Stomach (tissue), 9 donors: ENCODE results near the gene PRPF19. TPM values are rescaled to one million over a fixed set of nuclear protein-coding genes. Genes with fewer than 3 reads are reported as not detected.

Experiments used
- DNase-seq, 2 donors: peaks; one replicate each; pipeline versions ENCODE4 v3.0.0 to v3.0.0-alpha.2; 2013 to 2019
- H3K27ac ChIP-seq, 5 donors: fragments of 200-600 bp in 4 of 5; sonication (generic) in 4 of 5; one replicate each; pipeline ENCODE4 v1.5.1; 2013 to 2019; ENCODE audit warnings: mild to moderate bottlenecking in 1 of 5, moderate library complexity in 1 of 5
- H3K27me3 ChIP-seq, 3 donors: fragments of 200-600 bp; sonication (generic); one replicate each; pipeline ENCODE4 v1.5.1; 2017 to 2019; ENCODE audit warnings: mixed run types in 1 of 3
- H3K36me3 ChIP-seq, 4 donors: fragments of 200-600 bp; sonication (generic); 1 replicate in 3 of 4; 2 replicates in 1 of 4; pipeline ENCODE4 v1.5.1; 2016 to 2019
- H3K4me1 ChIP-seq, 4 donors: fragments of 200-600 bp; sonication (generic); one replicate each; pipeline ENCODE4 v1.5.1; 2016 to 2019
- H3K4me3 ChIP-seq, 4 donors: fragments of 200-600 bp; sonication (generic) in 3 of 4; one replicate each; pipeline ENCODE4 v1.5.1; 2016 to 2019; ENCODE audit warnings: mild to moderate bottlenecking in 1 of 4
- H3K9me3 ChIP-seq, 4 donors: fragments of 200-600 bp; sonication (generic); one replicate each; pipeline ENCODE4 v1.5.1; 2016 to 2019
- EP300 ChIP-seq: sonication (generic); formaldehyde crosslinking; IDR thresholded peaks from one replicate; pipeline ENCODE4 v1.6.1; 2017; ENCODE audit warnings: antibody characterized with exemption
- POLR2A ChIP-seq, 4 donors: fragments of 450-650 bp; IDR thresholded peaks; one replicate each; pipeline ENCODE4 v1.6.1; 2016; ENCODE audit warnings: antibody characterized with exemption in 4 of 4, control low read depth in 2 of 4, mild to moderate bottlenecking in 1 of 4, moderate library complexity in 1 of 4
- POLR2AphosphoS5 ChIP-seq, 3 donors: sonication (generic); formaldehyde crosslinking; IDR thresholded peaks; one replicate each; pipeline ENCODE4 v1.6.1; 2016; ENCODE audit warnings: antibody characterized with exemption in 3 of 3
- WGBS, 5 donors: extraction: QIAGEN DNeasy Blood & Tissue Kit in 3 of 5; methylation state at CpG; one replicate each; pipeline versions ENCODE4 v1.1.5 to v1.1.7; 2013 to 2018; 5-methylcytosine and 5-hydroxymethylcytosine counted together
- intact Hi-C: fragments of 100-400 bp; cut with DNase I; formaldehyde crosslinking; loops from one replicate; pipeline ENCODE4 v1.15.1; 2023; ENCODE audit warnings: low total_unique reads
- polyA plus RNA-seq, 3 donors: library from polyadenylated mRNA; stranded (reverse); fragments of 200-250 nt; gene quantifications; one replicate each; pipeline ENCODE4 v1.2.3, GENCODE V29; 2013
- total RNA-seq, 5 donors: library from RNA; depleted of rRNA; stranded (reverse); fragments of >200 nt; gene quantifications; one replicate each; pipeline versions ENCODE4 v1.1.0 to v1.2.3, GENCODE V29; 2014 to 2016
- TF ChIP-seq, protein P1 (sequence below), 7 experiments: fragments of 450-650 bp in 4 of 7; fragments of 200-600 bp in 3 of 7; sonication (generic) in 3 of 7; IDR thresholded peaks; one replicate each; pipeline ENCODE4 v1.5.1; 2016 to 2019; ENCODE audit warnings: antibody characterized with exemption in 7 of 7, control low read depth in 2 of 7, mild to moderate bottlenecking in 1 of 7
- donor health status: healthy with polysubstance abuse.
- donor health status: Bipolar disorder and iron deficiency.
- donor health status: healthy.

PRPF19 gene
- total and polyA plus RNA-seq, 8 donors: 3.5 to 86.1 (median 50.3) TPM

GRCh38 chr11:60930394-60930793, 24.0 kb upstream of the PRPF19 start:
- Histone ChIP-seq H3K36me3 (peaks cover 0 to 38% (median 17%) of the 10 kb centered on the region in 4 donors), H3K27ac (no peak overlapping the region), H3K9me3 (no peaks in the 10 kb centered on the region), H3K27me3 (peaks cover 0 to 10% (median 0%) of the 10 kb centered on the region in 3 donors), H3K4me1 (peaks cover 0 to 20% (median 13%) of the 10 kb centered on the region in 4 donors), H3K4me3 (no peak overlapping the region)
- DNase-seq: no peak
- intact Hi-C loops: no loop called here
- TF ChIP-seq POLR2A (IDR thresholded peaks at IDR 0.05): no peak
- TF ChIP-seq EP300: no peak
- no peak for TF ChIP-seq POLR2AphosphoS5 (IDR thresholded peaks at IDR 0.05)
- TF ChIP-seq, protein P1, sequence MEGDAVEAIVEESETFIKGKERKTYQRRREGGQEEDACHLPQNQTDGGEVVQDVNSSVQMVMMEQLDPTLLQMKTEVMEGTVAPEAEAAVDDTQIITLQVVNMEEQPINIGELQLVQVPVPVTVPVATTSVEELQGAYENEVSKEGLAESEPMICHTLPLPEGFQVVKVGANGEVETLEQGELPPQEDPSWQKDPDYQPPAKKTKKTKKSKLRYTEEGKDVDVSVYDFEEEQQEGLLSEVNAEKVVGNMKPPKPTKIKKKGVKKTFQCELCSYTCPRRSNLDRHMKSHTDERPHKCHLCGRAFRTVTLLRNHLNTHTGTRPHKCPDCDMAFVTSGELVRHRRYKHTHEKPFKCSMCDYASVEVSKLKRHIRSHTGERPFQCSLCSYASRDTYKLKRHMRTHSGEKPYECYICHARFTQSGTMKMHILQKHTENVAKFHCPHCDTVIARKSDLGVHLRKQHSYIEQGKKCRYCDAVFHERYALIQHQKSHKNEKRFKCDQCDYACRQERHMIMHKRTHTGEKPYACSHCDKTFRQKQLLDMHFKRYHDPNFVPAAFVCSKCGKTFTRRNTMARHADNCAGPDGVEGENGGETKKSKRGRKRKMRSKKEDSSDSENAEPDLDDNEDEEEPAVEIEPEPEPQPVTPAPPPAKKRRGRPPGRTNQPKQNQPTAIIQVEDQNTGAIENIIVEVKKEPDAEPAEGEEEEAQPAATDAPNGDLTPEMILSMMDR (IDR thresholded peaks at IDR 0.05): no peak
- WGBS, 5 donors: 90 to 97% (median 95%) methylated on average over 3 to 4 of the region's 4 CpGs

DNA sequence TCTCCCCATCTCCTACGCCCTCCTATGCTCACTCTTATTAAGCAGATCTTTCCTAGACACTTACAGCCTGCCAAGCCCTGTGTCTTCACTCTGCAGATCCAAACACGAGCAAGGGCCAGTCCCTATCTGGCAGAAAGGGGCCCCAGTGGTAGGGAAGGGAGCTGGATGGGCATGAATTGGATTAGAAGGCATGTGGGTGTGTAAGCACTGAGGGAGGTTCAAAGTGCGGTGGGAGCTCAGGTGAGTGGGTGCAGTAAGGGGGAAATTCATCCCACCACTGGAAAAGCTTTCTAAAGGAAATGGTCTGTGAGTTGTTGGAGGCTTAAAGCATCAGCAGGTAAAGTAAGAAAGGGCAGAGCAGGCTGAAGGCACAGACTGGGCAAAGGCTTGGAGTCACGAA, 23.4 kb upstream of the PRPF19 start:
- no peak overlapping the region for H3K4me3 ChIP-seq
- H3K9me3 ChIP-seq: no peaks in the 10 kb centered on the region
- H3K27me3 ChIP-seq: peaks cover 0 to 16% (median 4%) of the 10 kb centered on the region in 3 donors
- intact Hi-C loops: no loop called here
- peaks cover 3 to 26% (median 20%) of the 10 kb centered on the region in 4 donors for H3K4me1 ChIP-seq
- H3K27ac ChIP-seq: no peak overlapping the region
- no peak for DNase-seq
- H3K36me3 ChIP-seq: peaks cover 0 to 38% (median 17%) of the 10 kb centered on the region in 4 donors
- TF ChIP-seq, protein P1 (IDR thresholded peaks at IDR 0.05): no peak
- TF ChIP-seq POLR2A (IDR thresholded peaks at IDR 0.05) (no peak), EP300 (no peak), POLR2AphosphoS5 (IDR thresholded peaks at IDR 0.05) (no peak)
- 78 to 89% (median 87%) methylated on average over 4 of the region's 4 CpGs for WGBS, 5 donors

GRCh38 chr11:60928563-60929001, 22.2 kb upstream of the PRPF19 start:
- intact Hi-C loops: no loop called here
- Histone ChIP-seq H3K9me3 (no peaks in the 10 kb centered on the region), H3K36me3 (peaks cover 0 to 38% (median 18%) of the 10 kb centered on the region in 4 donors), H3K27ac (no peak overlapping the region), H3K4me1 (peaks cover 15 to 38% (median 31%) of the 10 kb centered on the region in 4 donors), H3K4me3 (no peak overlapping the region), H3K27me3 (peaks cover 0 to 28% (median 14%) of the 10 kb centered on the region in 3 donors)
- DNase-seq: no peak
- 88 to 95% (median 92%) methylated on average over 17 to 20 of the region's 20 CpGs for WGBS, 5 donors
- TF ChIP-seq EP300: no peak
- TF ChIP-seq POLR2AphosphoS5 (IDR thresholded peaks at IDR 0.05): no peak

DNA sequence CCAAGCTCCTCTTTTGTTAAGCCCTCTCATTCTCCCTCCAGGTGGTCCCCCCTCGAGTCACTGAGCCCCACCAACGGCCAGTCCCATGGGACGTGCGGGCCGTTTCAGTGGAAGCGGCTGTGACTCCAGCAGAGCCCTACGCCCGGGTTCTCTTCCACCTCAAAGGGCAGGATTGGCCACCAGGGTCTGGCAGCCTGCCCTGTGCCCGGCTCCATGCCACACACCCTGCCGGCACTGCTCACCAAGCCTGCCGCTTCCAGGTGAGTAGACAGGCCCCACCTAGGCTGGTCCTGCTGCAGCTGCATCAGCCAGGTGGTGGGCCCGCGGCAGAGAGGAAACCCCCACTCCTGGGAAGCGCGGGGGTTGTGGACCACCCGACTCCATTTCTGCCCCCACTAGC, 21.2 kb upstream of the PRPF19 start:
- Histone ChIP-seq H3K36me3 (peaks cover 5 to 47% (median 27%) of the 10 kb centered on the region in 4 donors), H3K27ac (no peak overlapping the region), H3K4me3 (no peak overlapping the region), H3K27me3 (peaks cover 0 to 32% (median 14%) of the 10 kb centered on the region in 3 donors), H3K9me3 (no peaks in the 10 kb centered on the region), H3K4me1 (peaks cover 18 to 47% (median 41%) of the 10 kb centered on the region in 4 donors)
- intact Hi-C loops: no loop called here
- DNase-seq: peak in 1 of 2 donors; percentile 88
- WGBS, 5 donors: 40 to 66% (median 60%) methylated on average over 9 to 16 of the region's 16 CpGs
- TF ChIP-seq POLR2AphosphoS5 (IDR thresholded peaks at IDR 0.05) (peak in 1 of 3 donors; percentile 23), EP300 (no peak), POLR2A (IDR thresholded peaks at IDR 0.05) (no peak)
- TF ChIP-seq, protein P1 (IDR thresholded peaks at IDR 0.05): peak in 2 of 7 experiments; percentile 5 to 31

- 56 to 88% (median 65%) methylated on average over 8 of the region's 8 CpGs for WGBS, 5 donors
- no peak overlapping the region for H3K27ac ChIP-seq
- DNase-seq: no peak
- H3K27me3 ChIP-seq: peaks cover 0 to 32% (median 14%) of the 10 kb centered on the region in 3 donors
- H3K4me3 ChIP-seq: no peak overlapping the region
- H3K4me1 ChIP-seq: peaks cover 18 to 50% (median 41%) of the 10 kb centered on the region in 4 donors
- no peaks in the 10 kb centered on the region for H3K9me3 ChIP-seq
- intact Hi-C loops: no loop called here
- H3K36me3 ChIP-seq: peaks cover 10 to 52% (median 31%) of the 10 kb centered on the region in 4 donors
- no peak for TF ChIP-seq POLR2AphosphoS5 (IDR thresholded peaks at IDR 0.05)
- TF ChIP-seq, protein P1 (IDR thresholded peaks at IDR 0.05): no peak
Observed at GRCh38 chr11:60927061-60927592, 20.7 kb upstream of the PRPF19 start.
